PC-3 (cell line): ENCODE measurements around the gene SH2D3C.

Experiments
- EZH2 ChIP-seq: fragments of 300-600 bp; sonication (generic); IDR thresholded peaks from one replicate; pipeline ENCODE4 v1.6.1; 2017; ENCODE audit warnings: antibody characterized with exemption, mild to moderate bottlenecking, low read length; ENCODE audit not compliant: unreplicated experiment
- EZH2phosphoT487 ChIP-seq: fragments of 300-600 bp; sonication (generic); IDR thresholded peaks from 2 replicates; pipeline ENCODE4 v1.6.1; 2018; ENCODE audit warnings: mild to moderate bottlenecking, antibody characterized with exemption, low read length, borderline replicate concordance
- TF ChIP-seq, protein P1 (sequence below): fragments of 300-600 bp; sonication (generic); conservative IDR thresholded peaks from 2 replicates; pipeline ENCODE4 v1.5.1; 2017; ENCODE audit warnings: antibody characterized with exemption, low read depth, mild to moderate bottlenecking, low read length

DNA sequence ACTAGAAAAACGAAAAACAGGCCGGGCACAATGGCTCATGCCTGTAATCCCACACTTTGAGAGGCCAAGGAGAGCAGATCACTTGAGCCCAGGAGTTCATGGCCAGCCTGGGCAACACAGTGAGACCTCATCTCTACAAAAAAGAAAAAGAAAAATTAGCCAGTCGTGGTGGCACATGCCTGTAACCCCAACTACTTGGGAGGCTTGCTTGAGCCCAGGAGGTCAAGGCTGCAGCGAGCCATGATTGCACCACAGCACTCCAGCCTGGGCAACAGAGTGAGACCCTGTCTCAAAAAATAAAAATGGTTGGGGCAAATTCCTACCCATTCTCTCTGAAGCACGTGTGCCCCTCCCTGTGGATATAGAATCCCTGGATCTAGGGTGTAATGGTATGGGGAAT lies 80.1 kb downstream of the SH2D3C start:
- TF ChIP-seq EZH2 = no peak
- TF ChIP-seq, protein P1, sequence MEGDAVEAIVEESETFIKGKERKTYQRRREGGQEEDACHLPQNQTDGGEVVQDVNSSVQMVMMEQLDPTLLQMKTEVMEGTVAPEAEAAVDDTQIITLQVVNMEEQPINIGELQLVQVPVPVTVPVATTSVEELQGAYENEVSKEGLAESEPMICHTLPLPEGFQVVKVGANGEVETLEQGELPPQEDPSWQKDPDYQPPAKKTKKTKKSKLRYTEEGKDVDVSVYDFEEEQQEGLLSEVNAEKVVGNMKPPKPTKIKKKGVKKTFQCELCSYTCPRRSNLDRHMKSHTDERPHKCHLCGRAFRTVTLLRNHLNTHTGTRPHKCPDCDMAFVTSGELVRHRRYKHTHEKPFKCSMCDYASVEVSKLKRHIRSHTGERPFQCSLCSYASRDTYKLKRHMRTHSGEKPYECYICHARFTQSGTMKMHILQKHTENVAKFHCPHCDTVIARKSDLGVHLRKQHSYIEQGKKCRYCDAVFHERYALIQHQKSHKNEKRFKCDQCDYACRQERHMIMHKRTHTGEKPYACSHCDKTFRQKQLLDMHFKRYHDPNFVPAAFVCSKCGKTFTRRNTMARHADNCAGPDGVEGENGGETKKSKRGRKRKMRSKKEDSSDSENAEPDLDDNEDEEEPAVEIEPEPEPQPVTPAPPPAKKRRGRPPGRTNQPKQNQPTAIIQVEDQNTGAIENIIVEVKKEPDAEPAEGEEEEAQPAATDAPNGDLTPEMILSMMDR = no peak
- TF ChIP-seq EZH2phosphoT487 = no peak
